ENCODE results near the gene ATP5PO.

DNA sequence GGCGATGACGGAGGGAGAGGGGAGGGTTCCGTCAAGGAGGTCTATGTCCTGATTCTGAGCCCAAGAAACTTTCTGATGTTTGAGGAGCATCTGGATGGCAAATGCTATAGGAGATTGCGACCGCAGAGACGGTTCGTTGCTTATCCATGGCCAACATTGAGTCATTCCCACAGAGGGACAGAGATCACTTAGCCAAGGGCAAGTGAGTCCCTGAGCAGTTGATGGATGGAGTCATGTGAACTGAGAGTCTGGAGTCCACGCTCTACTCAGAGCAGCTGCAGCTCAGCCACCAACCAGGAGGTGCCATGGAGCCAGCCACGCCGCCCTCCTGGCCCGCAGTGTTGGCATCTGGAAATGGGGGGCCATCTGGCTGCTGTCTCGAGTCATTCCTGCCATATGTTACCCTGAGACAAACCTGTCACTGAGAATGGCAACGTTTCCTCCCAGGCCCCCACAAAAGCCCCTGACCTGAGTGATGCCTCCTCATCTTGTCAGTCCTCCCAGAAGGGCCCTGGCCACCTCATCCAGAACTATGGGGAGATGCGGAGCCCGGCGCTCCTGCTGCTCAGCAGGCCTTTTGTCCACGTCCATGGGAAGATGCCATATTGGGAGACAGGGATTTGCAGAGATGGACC is 58.6 kb downstream of the ATP5PO start:
- TF ChIP-seq GATA1 (IDR thresholded peaks at IDR 0.05; ENCODE audit: low read depth, low read length) (no peak), POLR2A (IDR thresholded peaks at IDR 0.05; ENCODE audit: low read length) (no peak)
